Activated CD8-positive, alpha-beta memory T cell treated with anti-CD3 and anti-CD28 coated beads for 1 hour (primary cell): ENCODE results near the gene EXOC7.

Source experiments
- DNase-seq, 2 donors: peaks; one replicate each; pipeline ENCODE4 v3.0.0-alpha.2; 2020; ENCODE audit warnings: low read depth in 1 of 2; ENCODE audit errors: extremely low read depth in 1 of 2

EXOC7 gene

GRCh38 chr17:76122431-76123190 is 19.0 kb upstream of the EXOC7 start:
- no peak for DNase-seq

- no peak for DNase-seq
Measured at GRCh38 chr17:76121932-76122430, 18.4 kb upstream of the EXOC7 start.

DNA sequence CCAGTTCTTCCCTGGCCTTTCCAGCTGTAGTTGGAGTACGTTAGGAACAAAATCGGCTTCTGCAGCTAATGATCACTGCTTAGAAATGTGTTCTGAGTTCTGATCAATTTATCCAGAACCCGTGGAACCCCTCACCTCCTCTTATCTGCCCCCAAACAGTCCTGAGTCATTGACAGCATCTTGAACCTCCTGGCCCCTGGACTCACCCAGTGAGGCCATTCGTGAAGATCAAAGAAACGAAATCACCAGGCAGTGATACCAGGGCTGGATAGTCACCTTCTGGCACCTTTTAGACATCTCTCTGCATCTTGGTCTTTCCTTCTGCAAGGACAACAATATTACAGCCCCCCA is 17.0 kb upstream of the EXOC7 start:
- no peak for DNase-seq

GRCh38 chr17:76119409-76120371 is 16.1 kb upstream of the EXOC7 start:
- DNase-seq, result no peak

DNA sequence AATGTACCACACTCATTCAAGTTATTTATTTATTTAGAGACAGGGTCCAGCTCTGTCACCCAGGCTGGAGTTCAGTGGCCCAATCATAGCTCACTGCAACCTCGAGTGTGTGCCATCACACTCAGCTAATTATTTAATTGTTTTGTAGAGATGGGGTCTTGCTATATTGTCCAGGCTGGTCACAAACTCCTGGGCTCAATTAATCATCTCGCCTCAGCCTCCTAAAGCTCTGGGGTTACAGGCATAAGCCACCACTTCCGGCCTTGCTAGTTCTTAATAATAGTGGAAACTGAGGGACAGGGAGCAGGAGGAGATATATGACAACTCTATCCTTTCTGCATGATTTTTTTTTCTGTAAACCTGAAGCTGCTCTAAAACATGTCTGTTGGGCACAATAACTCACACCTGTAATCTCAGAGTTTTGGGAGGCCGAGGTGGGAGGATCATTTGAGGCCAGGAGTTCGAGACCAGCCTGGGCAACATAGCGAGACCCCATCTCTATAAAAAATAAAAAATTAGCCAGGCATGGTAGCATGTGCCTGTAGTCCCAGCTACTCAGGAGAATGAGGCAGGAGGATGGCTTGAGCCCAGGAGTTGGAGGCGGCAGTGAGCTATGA is 11.7 kb upstream of the EXOC7 start:
- no peak for DNase-seq

DNA sequence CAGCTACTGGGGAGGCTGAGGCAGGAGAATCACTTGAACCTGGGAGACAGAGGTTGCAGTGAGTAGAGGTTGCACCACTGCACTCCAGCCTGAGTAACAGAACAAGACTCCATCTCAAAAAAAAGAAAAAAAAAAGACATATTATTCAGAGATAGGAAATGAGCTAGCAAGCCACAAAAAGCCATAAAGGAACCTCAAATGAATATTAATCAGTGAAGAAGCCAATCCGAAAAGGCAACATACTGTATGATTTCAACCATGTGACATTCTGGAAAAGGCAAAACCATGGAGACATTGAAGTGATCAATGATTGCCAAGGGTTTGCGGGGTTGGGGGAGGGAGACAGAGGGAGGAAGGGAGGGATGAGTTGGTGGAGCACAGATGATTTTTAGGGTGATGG is 8.4 kb upstream of the EXOC7 start:
- no peak for DNase-seq

- no peak for DNase-seq
Measured at GRCh38 chr17:76107509-76107908, 3.9 kb upstream of the EXOC7 start.

DNA sequence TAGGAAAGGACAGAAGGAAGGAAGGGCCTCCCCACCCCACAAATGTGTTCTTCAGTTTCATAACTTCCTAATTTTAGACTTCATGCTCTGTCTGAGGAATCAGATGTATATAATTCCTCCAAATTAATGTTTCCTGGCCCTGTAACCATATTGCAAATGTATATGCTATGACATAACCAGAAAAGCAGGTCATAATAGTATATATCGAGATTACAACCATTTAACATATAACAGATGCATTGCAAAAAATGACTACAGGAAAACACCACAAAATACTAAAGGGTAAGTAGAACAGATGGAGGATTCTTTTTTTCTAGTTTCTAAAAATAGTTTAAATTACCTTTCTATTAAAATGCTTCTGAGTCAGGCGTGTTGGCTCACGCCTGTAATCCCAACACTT is 3.1 kb upstream of the EXOC7 start:
- no peak for DNase-seq

GRCh38 chr17:76104896-76105231 is 1.3 kb upstream of the EXOC7 start:
- DNase-seq, result no peak

DNA sequence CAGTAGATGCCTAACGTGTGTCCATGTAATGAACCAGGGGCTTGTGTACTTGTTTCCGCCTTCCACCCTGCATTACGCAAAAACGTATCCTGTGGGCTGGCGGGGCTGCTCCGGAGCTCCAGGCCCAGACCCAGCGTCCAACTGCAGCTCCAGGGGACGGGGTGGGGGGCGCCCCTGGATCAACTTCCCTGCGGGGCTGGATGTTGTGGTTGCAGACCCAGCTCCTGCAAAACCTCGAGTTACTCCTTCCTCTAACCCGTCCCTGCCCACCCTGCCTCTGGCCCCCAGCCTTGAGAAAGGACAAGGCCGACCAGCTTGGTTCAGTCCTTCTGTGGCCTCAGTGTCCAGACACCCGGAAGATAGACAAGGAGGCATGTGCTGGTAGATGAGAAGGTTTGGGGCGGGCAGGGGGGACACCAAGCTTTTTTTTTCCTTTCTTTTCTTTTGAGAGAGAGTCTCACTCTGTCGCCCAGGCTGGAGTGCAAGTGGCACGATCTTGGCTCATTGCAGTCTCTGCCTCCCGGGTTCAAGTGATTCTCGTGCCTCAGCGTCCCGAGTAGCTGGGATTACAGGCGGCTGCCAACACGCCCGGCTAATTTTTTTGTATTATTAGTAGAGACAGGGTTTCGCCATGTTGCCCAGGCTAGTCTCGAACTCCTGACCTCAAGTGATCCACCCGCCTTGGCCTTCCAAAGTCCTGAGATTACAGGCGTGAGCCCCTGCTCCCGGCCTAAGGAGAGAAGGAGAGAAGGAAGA is 731 bp upstream of the EXOC7 start:
- DNase-seq, result no peak

DNA sequence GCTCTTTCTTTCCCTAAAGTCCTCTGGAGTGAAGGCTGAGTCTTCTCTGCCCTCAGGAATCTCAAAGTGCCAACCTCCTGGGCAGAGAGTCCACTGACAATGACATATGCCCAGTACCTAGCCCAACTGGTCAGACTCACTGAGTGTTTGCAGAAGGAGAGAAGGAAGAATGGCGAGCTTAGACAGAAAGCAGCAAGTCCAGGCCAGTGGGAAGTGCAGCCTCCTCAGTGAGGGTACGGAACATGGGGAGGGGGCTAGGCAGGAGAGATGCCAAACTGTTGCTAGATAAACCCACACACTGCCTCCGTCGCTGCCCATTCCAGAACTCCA is 678 bp downstream of the EXOC7 start:
- no peak for DNase-seq

GRCh38 chr17:76097716-76098295 is 5.8 kb downstream of the EXOC7 start:
- no peak for DNase-seq

- no peak for DNase-seq
Measured at GRCh38 chr17:76095943-76096342, 7.6 kb downstream of the EXOC7 start.

DNA sequence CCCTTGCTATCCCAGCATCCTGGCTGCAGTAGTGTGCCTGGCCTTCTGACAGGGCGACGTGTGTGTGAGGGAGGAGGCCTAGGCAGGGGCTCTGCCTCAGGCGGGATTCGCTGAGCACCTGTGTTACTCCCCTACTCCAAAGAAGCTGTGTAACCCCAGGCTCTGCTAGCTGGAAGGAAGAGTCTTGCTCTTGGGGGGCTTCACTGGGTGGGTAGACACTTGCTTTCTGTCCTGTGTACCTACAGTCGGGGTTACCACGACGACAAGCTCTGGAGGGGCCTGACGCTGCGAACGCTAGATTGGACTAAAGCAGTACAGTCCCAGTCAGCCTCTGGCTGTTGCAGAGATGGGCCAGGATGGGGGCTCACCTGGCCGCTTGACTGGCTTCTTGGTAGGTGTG is 9.5 kb downstream of the EXOC7 start:
- no peak for DNase-seq

DNA sequence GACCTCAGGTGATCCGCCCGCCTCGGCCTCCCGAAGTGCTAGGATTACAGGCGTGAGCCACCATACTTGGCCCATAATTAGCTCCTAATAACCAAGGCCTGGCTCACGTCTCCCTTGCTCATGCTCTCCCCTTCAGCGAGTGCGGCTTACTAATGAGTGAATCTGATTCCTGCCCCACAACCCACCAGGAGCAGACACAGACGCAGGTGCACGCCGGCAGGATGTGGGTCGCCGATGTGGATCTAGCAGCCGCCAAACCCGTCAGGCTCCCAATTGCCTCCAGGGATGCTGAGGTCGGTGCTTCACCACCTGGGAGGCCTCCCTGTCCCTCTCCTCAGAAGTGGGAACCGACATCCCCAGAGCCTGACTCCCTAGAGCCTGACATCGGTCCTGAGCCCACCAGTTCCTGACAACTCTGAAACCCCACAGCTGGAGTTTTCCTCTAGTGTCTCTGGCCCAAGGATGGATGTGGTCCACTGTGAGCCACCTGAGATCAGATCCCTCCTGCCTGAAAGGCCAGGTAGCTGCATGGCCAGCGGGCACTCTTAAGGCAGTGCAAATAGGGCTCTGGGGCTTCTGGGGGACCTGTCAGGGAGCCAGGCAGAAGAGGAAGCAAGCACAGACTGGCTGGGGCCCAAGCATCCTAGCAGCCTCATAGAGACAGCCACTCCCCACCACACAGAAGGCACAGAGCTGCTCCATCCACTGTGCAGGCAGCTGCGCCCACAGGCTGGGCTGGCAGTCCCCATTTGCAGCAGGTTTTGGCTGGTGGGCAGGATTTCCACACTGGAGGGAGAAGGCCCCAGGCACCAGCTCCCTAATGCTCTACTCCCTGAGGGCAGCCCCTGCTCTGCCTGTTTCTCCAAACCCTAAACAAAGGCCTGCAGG is 10.8 kb downstream of the EXOC7 start:
- DNase-seq, result no peak

GRCh38 chr17:76091526-76092286 is 11.9 kb downstream of the EXOC7 start:
- no peak for DNase-seq

DNA sequence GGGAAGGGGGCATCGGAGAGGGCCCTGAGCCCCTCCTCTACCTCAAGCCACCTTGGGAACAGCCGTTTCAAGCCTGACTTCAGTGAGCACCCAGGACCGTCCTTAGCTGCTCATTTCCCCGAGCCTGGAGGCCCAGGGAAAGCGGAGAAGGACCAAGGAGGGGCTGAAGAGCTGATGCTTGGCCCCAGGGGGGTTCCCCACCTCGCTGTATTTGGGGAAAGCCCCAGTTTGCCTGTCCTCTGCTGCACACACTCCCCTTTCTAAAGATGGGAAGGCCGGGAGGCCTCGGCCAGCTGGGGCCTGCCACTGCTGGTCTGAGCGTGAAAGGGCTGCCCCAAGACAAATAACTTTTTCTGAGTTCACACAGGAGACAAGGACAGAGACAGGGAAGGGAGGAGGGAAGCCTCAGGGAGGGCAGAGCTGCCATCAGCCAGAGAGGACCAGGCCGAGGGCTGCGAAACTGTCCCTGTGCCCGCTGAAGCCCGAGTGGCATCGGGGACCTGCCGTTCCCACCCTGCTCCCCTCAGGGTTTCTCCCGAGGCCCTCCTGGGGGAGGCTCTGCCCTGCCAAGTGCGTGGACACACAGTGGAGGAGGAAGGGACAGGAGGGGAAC is 13.0 kb downstream of the EXOC7 start:
- no peak for DNase-seq

DNA sequence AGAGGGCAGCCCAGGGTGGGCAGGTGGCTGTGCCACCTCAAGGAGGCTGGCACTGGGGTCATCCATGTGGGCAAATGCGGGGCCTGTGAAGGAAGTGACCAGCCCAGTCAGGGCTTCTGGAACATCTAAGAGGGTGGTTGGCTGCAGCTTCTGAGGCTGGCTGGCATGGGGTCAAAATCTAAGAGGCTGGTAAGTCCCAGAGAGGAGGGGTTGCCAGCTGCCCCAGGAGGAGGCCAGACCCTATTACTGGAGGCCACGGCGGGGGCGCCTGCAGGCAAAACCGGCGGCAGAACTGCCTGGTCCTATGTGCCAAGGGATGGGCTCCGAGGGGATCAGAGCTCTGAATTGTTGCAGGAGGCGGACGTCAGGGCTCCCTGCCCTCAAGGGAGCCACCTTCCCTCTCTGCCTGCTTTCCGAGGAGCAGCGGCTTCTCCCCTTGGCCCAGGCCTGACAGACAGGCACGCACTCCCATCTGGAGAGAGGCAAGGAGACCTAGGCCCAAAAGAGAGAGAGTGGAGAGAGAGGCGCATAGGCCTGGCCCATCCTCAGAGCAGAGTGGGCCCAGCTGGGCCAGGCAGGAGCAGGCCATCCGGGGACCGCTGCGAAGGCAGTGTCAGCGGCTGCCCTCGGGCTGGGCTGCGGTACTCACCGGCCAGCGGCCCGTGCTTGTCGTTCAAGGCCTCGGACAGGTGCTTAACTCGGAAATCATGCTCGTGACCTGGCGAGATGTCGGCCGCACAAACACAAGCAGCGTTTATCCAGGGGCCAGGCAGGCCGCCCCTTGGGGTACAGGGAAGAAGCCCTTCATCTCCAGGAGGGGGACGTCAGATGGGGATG is 13.7 kb downstream of the EXOC7 start:
- no peak for DNase-seq
